ENCODE data around the gene ACTL7A.

DNA sequence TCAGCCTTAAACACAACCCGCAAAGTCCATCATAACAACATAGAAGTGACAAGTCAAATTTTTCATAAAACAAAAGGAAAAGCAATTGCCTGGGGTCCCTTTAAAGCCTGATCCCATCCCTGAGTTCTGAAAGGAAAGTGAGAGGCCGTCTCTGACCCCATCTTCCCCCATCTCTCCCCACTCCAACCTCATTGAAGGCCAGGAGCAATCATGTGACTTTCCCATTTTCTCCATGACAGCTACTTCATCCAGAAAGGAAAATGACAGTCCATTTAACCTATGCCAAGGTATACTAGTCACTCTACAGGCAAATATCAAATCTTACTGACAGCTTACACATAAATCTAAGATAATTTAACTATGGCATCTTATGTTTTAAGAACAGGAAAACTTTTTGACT, 15.5 kb downstream of the ACTL7A start:
- TF ChIP-seq POLR2AphosphoS5 (IDR thresholded peaks at IDR 0.05; ENCODE audit: low read depth) (no peak), GABPA (IDR thresholded peaks at IDR 0.05; ENCODE audit: low read depth) (no peak), SPI1 (IDR thresholded peaks at IDR 0.05; ENCODE audit: borderline replicate concordance, low read depth) (no peak)
- TF ChIP-seq, protein P1, sequence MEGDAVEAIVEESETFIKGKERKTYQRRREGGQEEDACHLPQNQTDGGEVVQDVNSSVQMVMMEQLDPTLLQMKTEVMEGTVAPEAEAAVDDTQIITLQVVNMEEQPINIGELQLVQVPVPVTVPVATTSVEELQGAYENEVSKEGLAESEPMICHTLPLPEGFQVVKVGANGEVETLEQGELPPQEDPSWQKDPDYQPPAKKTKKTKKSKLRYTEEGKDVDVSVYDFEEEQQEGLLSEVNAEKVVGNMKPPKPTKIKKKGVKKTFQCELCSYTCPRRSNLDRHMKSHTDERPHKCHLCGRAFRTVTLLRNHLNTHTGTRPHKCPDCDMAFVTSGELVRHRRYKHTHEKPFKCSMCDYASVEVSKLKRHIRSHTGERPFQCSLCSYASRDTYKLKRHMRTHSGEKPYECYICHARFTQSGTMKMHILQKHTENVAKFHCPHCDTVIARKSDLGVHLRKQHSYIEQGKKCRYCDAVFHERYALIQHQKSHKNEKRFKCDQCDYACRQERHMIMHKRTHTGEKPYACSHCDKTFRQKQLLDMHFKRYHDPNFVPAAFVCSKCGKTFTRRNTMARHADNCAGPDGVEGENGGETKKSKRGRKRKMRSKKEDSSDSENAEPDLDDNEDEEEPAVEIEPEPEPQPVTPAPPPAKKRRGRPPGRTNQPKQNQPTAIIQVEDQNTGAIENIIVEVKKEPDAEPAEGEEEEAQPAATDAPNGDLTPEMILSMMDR (IDR thresholded peaks at IDR 0.05; ENCODE audit: insufficient read depth, low read length) = no peak
- TF ChIP-seq, protein P2, sequence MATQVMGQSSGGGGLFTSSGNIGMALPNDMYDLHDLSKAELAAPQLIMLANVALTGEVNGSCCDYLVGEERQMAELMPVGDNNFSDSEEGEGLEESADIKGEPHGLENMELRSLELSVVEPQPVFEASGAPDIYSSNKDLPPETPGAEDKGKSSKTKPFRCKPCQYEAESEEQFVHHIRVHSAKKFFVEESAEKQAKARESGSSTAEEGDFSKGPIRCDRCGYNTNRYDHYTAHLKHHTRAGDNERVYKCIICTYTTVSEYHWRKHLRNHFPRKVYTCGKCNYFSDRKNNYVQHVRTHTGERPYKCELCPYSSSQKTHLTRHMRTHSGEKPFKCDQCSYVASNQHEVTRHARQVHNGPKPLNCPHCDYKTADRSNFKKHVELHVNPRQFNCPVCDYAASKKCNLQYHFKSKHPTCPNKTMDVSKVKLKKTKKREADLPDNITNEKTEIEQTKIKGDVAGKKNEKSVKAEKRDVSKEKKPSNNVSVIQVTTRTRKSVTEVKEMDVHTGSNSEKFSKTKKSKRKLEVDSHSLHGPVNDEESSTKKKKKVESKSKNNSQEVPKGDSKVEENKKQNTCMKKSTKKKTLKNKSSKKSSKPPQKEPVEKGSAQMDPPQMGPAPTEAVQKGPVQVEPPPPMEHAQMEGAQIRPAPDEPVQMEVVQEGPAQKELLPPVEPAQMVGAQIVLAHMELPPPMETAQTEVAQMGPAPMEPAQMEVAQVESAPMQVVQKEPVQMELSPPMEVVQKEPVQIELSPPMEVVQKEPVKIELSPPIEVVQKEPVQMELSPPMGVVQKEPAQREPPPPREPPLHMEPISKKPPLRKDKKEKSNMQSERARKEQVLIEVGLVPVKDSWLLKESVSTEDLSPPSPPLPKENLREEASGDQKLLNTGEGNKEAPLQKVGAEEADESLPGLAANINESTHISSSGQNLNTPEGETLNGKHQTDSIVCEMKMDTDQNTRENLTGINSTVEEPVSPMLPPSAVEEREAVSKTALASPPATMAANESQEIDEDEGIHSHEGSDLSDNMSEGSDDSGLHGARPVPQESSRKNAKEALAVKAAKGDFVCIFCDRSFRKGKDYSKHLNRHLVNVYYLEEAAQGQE (IDR thresholded peaks at IDR 0.05; ENCODE audit: insufficient replicate concordance, low read depth) = no peak
